GM12878 (cell line): Measurements from ENCODE around the gene LGALS1.

Experiments used
- BHLHE40 ChIP-seq, 2 experiments: fragments of 450-650 bp in 1 of 2; IDR thresholded peaks; 2 replicates each; pipeline ENCODE4 v1.6.1; 2011 to 2017; ENCODE audit warnings: low read depth in 2 of 2, borderline replicate concordance in 1 of 2, improper control_type of control experiment in 1 of 2, low read length in 1 of 2, mild to moderate bottlenecking in 1 of 2
- RCOR1 ChIP-seq: conservative IDR thresholded peaks from 2 replicates; pipeline ENCODE4 v1.6.1; 2012; ENCODE audit warnings: low read depth, low read length, improper control_type of control experiment
- STAT1 ChIP-seq: fragments of 450-650 bp; conservative IDR thresholded peaks from 2 replicates; pipeline ENCODE4 v1.6.1; 2014; ENCODE audit warnings: antibody characterized with exemption, mild to moderate bottlenecking

DNA sequence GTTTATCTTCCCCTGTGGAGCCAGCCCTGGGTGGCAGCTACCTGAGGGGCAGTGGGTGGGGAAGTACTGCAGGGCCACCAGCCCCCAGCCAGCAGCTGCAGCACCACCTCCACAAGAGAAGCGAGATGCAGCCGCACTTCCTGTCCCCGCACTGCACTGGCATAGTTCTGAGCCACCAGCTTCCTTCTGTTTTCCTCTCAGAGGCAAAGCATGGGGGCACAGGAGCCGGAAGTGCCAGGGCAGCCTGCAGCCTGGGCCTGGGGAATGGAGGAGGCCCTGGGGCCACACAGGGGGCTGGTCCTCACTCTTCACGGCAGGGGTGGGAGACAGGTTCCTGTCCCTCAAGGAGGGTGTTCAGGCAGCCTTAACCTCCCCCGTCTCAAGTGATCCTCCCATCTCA is 47.9 kb upstream of the LGALS1 start:
- no peak for TF ChIP-seq BHLHE40 (IDR thresholded peaks at IDR 0.05; ENCODE audit: borderline replicate concordance in 1 of 2, low read depth in 2 of 2, low read length in 1 of 2)
- no peak for TF ChIP-seq RCOR1
- TF ChIP-seq STAT1, result no peak
